MCF 10A (cell line): ENCODE measurements around the gene PPP2CA. TPM values are rescaled to one million over a fixed set of nuclear protein-coding genes. Genes with fewer than 3 reads are reported as not detected.

Experiments
- BruUV-seq: library from RNA; stranded (reverse); fragments of 400-500 nt; replicated peaks from 2 replicates; lab custom pipeline; 2021; lab: Mats Ljungman, UMichigan
- CTCF ChIA-PET: fragments of 300-600 bp; sonication (Branson Sonifier 250); formaldehyde crosslinking; extraction: SDS; loops from one replicate; lab custom pipeline; 2021; ENCODE audit warnings: antibody characterized with exemption, inconsistent platforms; lab: Yijun Ruan, JAX
- POLR2A ChIA-PET: fragments of 300-600, 350-650 bp; sonication (Branson Sonifier 250); formaldehyde crosslinking; extraction: SDS; loops from one replicate; lab custom pipeline; 2020; ENCODE audit warnings: antibody characterized with exemption, inconsistent platforms; lab: Yijun Ruan, JAX
- DNase-seq: peaks from one replicate; pipeline ENCODE4 v3.0.0-alpha.2; 2018; ENCODE audit not compliant: unreplicated experiment
- H3K27ac Mint-ChIP-seq: one replicate; pipeline ENCODE4 v1.8.0; 2022; ENCODE audit warnings: mild to moderate bottlenecking, low read depth, mixed read lengths; ENCODE audit not compliant: unreplicated experiment
- H3K27me3 Mint-ChIP-seq: one replicate; pipeline ENCODE4 v1.8.0; 2022; ENCODE audit warnings: mixed read lengths; ENCODE audit not compliant: insufficient read depth, unreplicated experiment
- H3K36me3 Mint-ChIP-seq: one replicate; pipeline ENCODE4 v1.8.0; 2022; ENCODE audit warnings: mild to moderate bottlenecking, moderate library complexity, mixed read lengths; ENCODE audit not compliant: insufficient read depth, unreplicated experiment
- H3K4me1 Mint-ChIP-seq: one replicate; pipeline ENCODE4 v1.8.0; 2022; ENCODE audit warnings: mixed read lengths; ENCODE audit not compliant: insufficient read depth, unreplicated experiment
- H3K4me3 Mint-ChIP-seq: one replicate; pipeline ENCODE4 v1.8.0; 2022; ENCODE audit warnings: mild to moderate bottlenecking, moderate library complexity, mixed read lengths; ENCODE audit not compliant: unreplicated experiment
- H3K9me3 Mint-ChIP-seq: one replicate; pipeline ENCODE4 v1.8.0; 2022; ENCODE audit warnings: mixed read lengths; ENCODE audit not compliant: unreplicated experiment
- intact Hi-C: fragments of 100-400 bp; cut with micrococcal nuclease; formaldehyde crosslinking; loops from 2 replicates; pipeline ENCODE4 v1.14.1; 2022
- total RNA-seq: library from RNA; stranded (reverse); gene quantifications from 2 replicates; pipeline ENCODE4 v1.2.3, GENCODE V29; 2022
- TF ChIP-seq, protein P1 (sequence below): fragments of 200-600 bp; IDR thresholded peaks from one replicate; pipeline ENCODE4 v1.8.0; 2022; ENCODE audit warnings: antibody characterized with exemption, mild to moderate bottlenecking; ENCODE audit not compliant: unreplicated experiment

PPP2CA gene
- total RNA-seq, 1 experiment from 2014 or later = 317 TPM

DNA sequence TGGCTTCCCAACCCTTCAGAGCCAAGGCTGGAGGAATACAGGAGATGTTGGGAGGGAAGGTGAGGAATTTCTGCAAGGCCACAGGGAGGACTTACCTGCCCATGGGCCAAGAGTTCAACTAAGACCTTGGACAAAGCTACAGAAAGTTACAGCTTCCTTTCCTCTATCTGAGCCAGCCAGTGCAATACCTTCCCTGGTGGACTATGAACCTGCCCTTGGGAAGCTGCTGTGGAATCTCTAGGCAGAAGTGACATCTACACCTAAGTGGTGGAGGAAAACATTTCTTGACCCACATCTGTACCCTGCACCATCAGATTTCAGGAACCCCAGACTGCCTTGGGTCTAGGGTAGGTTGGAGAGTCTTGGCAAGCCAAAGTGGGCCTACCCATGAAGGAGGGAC lies 42.4 kb downstream of the PPP2CA start:
- no peaks in the 10 kb centered on the region for H3K9me3 Mint-ChIP-seq
- no peaks in the 10 kb centered on the region for H3K36me3 Mint-ChIP-seq
- TF ChIP-seq, protein P1, sequence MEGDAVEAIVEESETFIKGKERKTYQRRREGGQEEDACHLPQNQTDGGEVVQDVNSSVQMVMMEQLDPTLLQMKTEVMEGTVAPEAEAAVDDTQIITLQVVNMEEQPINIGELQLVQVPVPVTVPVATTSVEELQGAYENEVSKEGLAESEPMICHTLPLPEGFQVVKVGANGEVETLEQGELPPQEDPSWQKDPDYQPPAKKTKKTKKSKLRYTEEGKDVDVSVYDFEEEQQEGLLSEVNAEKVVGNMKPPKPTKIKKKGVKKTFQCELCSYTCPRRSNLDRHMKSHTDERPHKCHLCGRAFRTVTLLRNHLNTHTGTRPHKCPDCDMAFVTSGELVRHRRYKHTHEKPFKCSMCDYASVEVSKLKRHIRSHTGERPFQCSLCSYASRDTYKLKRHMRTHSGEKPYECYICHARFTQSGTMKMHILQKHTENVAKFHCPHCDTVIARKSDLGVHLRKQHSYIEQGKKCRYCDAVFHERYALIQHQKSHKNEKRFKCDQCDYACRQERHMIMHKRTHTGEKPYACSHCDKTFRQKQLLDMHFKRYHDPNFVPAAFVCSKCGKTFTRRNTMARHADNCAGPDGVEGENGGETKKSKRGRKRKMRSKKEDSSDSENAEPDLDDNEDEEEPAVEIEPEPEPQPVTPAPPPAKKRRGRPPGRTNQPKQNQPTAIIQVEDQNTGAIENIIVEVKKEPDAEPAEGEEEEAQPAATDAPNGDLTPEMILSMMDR = no peak
- DNase-seq = no peak
- H3K4me3 Mint-ChIP-seq = no peak overlapping the region
- no peaks in the 10 kb centered on the region for H3K4me1 Mint-ChIP-seq
- H3K27me3 Mint-ChIP-seq = no peaks in the 10 kb centered on the region
- ChIA-PET CTCF (interaction anchor here (0.5 to 15.0 kb wide), 37 partner anchors 9 to 427 kb away, joined by 3 to 425 read pairs (median 4); partner anchors contain the start of gene PPP2CA), POLR2A (interaction anchor here (0.6 to 8.4 kb wide), 6 partner anchors 8 to 108 kb away, joined by 3 to 59 read pairs (median 7); no protein-coding TSS in a partner anchor)
- no peak overlapping the region for H3K27ac Mint-ChIP-seq
- intact Hi-C loops = loop anchor here (5.0 kb wide), 1 partner anchor 404 kb away; no protein-coding TSS in a partner anchor
- no TSS peak for BruUV-seq

GRCh38 chr5:134178096-134178419 lies 47.8 kb downstream of the PPP2CA start:
- TF ChIP-seq, protein P1 = no peak
- Mint-ChIP-seq H3K9me3 (no peaks in the 10 kb centered on the region), H3K27ac (peak overlapping the region; percentile 97), H3K4me1 (peaks cover 23% of the 10 kb centered on the region), H3K4me3 (peak overlapping the region; percentile 97), H3K27me3 (no peaks in the 10 kb centered on the region), H3K36me3 (peaks cover 32% of the 10 kb centered on the region)
- ChIA-PET CTCF (interaction anchor here (0.5 to 3.0 kb wide), 12 partner anchors 8 to 409 kb away, joined by 3 to 16 read pairs (median 4); partner anchors contain the start of gene PPP2CA), POLR2A (interaction anchor here (0.6 to 8.9 kb wide), 38 partner anchors 10 to 561 kb away, joined by 3 to 309 read pairs (median 8); partner anchors contain the start of genes CAMLG, CDKL3, JADE2 and PPP2CA)
- BruUV-seq = no TSS peak
- intact Hi-C loops = no loop called here
- DNase-seq = no peak

GRCh38 chr5:134177369-134178095 lies 48.3 kb downstream of the PPP2CA start:
- peak; percentile 93 for DNase-seq
- TF ChIP-seq, protein P1 = no peak
- BruUV-seq = TSS peak; percentile 95
- H3K27me3 Mint-ChIP-seq = no peaks in the 10 kb centered on the region
- no peaks in the 10 kb centered on the region for H3K9me3 Mint-ChIP-seq
- peak overlapping the region; percentile 97 for H3K27ac Mint-ChIP-seq
- peak overlapping the region; percentile 97 for H3K4me3 Mint-ChIP-seq
- ChIA-PET POLR2A (interaction anchor here (0.6 to 8.9 kb wide), 78 partner anchors 9 to 1126 kb away, joined by 3 to 309 read pairs (median 4); partner anchors contain the start of genes CAMLG, CDKL3, HSPA4 and JADE2), CTCF (interaction anchor here (0.5 to 3.0 kb wide), 17 partner anchors 9 to 410 kb away, joined by 3 to 16 read pairs (median 3); partner anchors contain the start of genes PPP2CA and UBE2B)
- intact Hi-C loops = loop anchor here (2.0 kb wide), 2 partner anchors 47 to 111 kb away; no protein-coding TSS in a partner anchor
- H3K4me1 Mint-ChIP-seq = peaks cover 23% of the 10 kb centered on the region
- H3K36me3 Mint-ChIP-seq = peaks cover 37% of the 10 kb centered on the region
